Fibroblast of the aortic adventitia (primary cell): Measurements from ENCODE around the gene HNRNPAB. TPM values are rescaled to one million over a fixed set of nuclear protein-coding genes. Genes with fewer than 3 reads are reported as not detected.
"Not testable (repeated sequence)": the region's sequence is repeated elsewhere in the genome, so short reads cannot be mapped to it uniquely, and the experiment has no call there.

Source experiments
- DNase-seq: peaks from one replicate; pipeline ENCODE4 v3.0.0-alpha.2; 2010; ENCODE audit warnings: low read depth
- H3K4me3 ChIP-seq: 2 replicates; pipeline ENCODE4 v1.5.1; 2011; ENCODE audit warnings: low read depth, mild to moderate bottlenecking, control low read depth, low read length, moderate library complexity
- total RNA-seq: library from RNA; depleted of rRNA; stranded (reverse); fragments of >200 nt; gene quantifications from 2 replicates; pipeline ENCODE4 v1.2.3, GENCODE V29; 2012; ENCODE audit warnings: low replicate concordance
- TF ChIP-seq, protein P1 (sequence below): IDR thresholded peaks from 2 replicates; pipeline ENCODE4 v1.5.1; 2011; ENCODE audit warnings: mild to moderate bottlenecking, low read length, control low read depth, inconsistent platforms; ENCODE audit not compliant: insufficient read depth

Gene HNRNPAB
- total RNA-seq, 1 donor: 106 TPM

DNA sequence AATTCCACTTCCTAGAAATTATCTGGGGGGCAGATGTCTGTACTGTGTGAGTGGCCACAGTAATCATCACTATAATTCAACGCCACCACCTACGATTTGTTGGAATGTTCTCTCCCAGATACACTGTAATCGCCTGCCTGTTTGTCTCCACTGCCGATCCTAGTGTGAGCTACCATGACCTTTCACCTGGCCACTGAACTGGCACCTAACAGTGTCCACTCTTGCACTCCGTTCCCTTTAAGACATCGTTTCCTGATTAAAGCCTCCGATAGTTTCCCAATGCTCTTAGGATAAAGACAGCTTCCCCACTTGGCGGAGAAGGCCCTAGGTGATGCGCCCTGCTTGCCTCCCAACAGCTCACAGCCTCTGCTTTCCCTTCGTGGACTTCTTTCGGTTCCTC is 24.3 kb downstream of the HNRNPAB start:
- TF ChIP-seq, protein P1, sequence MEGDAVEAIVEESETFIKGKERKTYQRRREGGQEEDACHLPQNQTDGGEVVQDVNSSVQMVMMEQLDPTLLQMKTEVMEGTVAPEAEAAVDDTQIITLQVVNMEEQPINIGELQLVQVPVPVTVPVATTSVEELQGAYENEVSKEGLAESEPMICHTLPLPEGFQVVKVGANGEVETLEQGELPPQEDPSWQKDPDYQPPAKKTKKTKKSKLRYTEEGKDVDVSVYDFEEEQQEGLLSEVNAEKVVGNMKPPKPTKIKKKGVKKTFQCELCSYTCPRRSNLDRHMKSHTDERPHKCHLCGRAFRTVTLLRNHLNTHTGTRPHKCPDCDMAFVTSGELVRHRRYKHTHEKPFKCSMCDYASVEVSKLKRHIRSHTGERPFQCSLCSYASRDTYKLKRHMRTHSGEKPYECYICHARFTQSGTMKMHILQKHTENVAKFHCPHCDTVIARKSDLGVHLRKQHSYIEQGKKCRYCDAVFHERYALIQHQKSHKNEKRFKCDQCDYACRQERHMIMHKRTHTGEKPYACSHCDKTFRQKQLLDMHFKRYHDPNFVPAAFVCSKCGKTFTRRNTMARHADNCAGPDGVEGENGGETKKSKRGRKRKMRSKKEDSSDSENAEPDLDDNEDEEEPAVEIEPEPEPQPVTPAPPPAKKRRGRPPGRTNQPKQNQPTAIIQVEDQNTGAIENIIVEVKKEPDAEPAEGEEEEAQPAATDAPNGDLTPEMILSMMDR: no peak
- no peak overlapping the region for H3K4me3 ChIP-seq
- DNase-seq: no peak

DNA sequence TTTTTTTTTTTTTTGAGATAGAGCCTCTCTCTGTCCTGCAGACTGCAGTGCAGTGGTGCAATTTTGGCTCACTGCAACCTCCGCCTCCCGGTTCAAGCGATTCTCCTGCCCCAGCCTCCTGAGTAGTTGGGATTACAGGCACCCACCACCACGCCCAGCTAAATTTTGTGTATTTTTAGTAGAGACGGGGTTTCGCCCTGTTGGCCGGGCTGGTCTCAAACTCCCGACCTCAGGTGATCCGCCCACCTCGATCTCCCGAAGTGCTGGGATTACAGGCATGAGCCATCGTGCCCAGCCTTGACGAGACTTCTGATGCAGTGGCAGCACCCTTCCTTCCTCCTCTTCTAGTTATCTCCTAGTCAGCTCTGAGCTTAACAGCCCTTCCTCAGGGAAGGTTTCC is 24.8 kb downstream of the HNRNPAB start:
- H3K4me3 ChIP-seq, DNase-seq: not testable (repeated sequence)

DNA sequence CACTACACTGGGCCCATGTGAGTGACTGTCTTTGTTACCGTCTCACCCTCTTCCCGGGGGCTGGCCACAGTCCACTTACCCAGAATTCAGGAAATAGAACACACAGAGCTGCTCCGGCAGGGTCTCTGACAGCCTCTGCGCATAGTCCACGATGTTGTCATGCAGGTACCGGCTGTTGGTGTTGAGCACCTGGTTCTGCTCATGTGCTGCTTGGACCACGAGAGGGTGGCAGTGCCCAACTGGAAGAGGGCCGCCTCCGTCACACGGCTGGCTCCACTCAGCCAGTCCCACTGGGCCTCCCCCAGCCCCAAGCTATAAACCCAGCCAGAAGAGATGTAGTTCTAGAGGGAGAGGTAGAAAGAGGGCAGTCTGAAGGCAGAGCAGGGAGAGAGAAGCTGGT is 25.5 kb downstream of the HNRNPAB start:
- no peak for DNase-seq
- H3K4me3 ChIP-seq: no peak overlapping the region
- TF ChIP-seq, protein P1: no peak

DNA sequence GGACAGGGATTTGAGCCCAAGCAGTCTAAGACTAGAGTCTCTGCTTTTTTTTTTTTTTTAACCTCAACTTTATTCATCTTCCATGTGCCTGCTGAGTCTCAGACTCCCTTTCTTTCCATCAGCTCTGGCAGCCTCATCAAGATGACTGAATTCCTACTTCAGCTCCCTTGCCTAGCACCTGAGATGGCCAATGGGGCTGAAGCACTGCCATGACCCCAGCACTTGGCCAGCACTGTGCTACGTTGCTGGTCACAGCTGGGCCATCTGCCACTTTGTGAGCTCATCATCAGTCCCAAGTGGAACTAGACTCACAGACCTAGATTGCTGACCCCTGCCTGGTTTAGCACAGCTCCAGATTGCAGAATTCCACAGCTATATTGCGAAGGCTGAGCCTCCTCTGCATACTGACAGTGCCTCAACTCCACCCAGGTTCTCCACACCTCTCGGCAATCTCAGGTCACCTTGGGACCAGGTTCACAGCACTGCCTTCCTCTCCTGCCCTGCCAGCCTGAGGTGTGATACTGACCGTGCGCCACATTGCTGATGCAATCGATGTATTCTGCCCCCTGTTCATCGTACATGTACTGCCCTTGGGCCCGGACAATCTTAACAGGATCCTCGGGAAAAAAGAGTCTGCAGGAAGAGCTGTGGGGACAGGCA is 26.7 kb downstream of the HNRNPAB start:
- peak overlapping the region; percentile 95 for H3K4me3 ChIP-seq
- DNase-seq: peak; percentile 64
- TF ChIP-seq, protein P1: no peak

DNA sequence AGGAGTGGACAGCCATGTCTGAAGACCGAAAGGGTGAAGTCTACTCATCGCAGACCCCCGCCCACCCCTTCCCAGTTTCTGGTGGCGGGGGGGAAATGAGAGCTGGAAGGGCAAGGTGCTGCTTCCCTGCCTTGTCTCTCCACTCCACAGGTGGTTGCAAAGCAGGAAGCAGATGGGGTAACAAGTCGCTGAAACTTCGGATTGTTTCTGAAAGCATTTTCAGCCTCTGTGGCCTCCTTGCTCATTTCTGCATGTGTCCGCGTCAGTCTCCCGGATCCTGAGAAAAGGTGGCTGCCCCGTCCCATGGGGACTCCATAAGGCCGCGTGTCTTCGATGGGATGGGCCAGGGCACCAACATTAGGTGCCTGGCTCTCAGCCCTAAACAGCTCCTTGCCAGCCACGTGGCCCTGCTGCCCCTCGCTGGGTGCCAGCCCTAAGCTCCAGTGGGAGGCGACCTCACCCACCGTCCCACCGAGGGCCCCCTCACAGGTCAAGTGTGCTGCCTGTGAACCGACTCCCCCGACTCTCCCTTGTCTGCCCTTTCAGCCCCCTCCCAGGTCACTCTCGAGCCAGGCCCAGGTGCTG is 27.3 kb downstream of the HNRNPAB start:
- TF ChIP-seq, protein P1: no peak
- DNase-seq: no peak
- peak overlapping the region; percentile 95 for H3K4me3 ChIP-seq

DNA sequence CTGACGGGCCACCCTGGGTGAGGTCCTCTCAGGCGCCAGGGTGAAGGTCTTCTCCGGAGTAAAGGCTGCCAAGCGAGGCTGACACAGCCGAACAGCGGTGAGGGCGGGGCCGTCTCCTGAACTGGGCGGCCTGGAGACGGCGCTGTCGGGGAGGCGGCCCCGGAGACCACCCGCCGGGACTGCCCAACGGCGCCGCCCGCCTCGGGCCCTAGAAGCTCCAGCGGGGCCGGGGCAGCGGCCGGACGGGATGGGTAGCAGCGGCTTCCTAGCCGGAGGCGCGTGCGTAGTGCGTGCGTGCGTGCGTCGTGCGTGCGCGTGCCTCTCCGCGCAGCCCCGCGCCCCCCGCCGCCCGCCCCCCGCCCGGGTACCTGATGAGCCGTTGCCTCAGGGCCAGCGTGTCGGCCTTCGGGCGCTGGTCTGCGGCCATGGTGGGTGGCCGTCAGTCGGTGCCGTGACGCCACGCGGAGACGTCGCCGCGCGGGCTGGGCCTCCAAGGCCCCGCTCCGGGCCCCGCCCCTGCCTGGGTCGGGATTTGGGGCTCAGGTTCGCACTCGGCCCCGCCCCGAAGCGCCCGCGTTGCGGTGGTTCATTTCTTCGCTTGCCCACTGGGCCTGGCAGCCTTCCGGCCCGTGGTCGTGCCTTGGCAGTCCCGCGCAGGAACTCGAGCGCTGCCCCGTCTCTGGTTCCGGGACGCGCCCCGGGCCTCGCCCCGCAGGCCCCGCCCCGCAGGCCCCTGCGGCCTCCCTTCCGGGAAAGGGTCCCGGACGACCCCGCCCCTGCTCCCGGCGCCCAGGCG is 28.0 kb downstream of the HNRNPAB start, which contains the start of gene PHYKPL:
PHYKPL (minus strand) TSS at position 679 of the 796 bp plus-strand sequence; CDS start at position 427, 252 bp downstream.
- peak; percentile 61 for DNase-seq

More for the DNA sequence above, 28.0 kb downstream of the HNRNPAB start, which contains the start of gene PHYKPL:
- TF ChIP-seq, protein P1: peak; percentile 7
- peak within 1 kb of the TSS; percentile 95 for H3K4me3 ChIP-seq
